Esophagus squamous epithelium (tissue), 5 donors: ENCODE measurements around the gene ATG12. TPM values are rescaled to one million over a fixed set of nuclear protein-coding genes. Genes with fewer than 3 reads are reported as not detected.

Experiments used
- DNase-seq: peaks from one replicate; lab custom pipeline; 2025; lab: John Stamatoyannopoulos, UW
- H3K27ac ChIP-seq, 4 donors: fragments of 200-600 bp; sonication (generic); one replicate each; pipeline ENCODE4 v1.5.1; 2016 to 2019; ENCODE audit warnings: mild to moderate bottlenecking in 1 of 4
- H3K27me3 ChIP-seq, 4 donors: fragments of 200-600 bp; sonication (generic); 1 replicate in 3 of 4; 2 replicates in 1 of 4; pipeline versions ENCODE4 v1.5.1 to v1.6.0; 2017 to 2021; ENCODE audit warnings: antibody characterized with exemption in 1 of 4
- H3K36me3 ChIP-seq, 3 donors: fragments of 200-600 bp; sonication (generic); one replicate each; pipeline ENCODE4 v1.5.1; 2016 to 2019
- H3K4me1 ChIP-seq, 3 donors: fragments of 200-600 bp; sonication (generic); one replicate each; pipeline ENCODE4 v1.5.1; 2017 to 2019
- H3K4me3 ChIP-seq, 4 donors: fragments of 200-600 bp; sonication (generic); 1 replicate in 3 of 4; 2 replicates in 1 of 4; pipeline ENCODE4 v1.5.1; 2016 to 2019; ENCODE audit warnings: mild to moderate bottlenecking in 2 of 4, moderate library complexity in 1 of 4
- H3K9me3 ChIP-seq, 3 donors: fragments of 200-600 bp; sonication (generic); one replicate each; pipeline ENCODE4 v1.5.1; 2016 to 2019
- CTCF ChIP-seq, 6 experiments: fragments of 450-650 bp in 4 of 6; fragments of 200-600 bp in 2 of 6; sonication (generic) in 2 of 6; IDR thresholded peaks; one replicate each; pipeline ENCODE4 v1.5.1; 2016 to 2019; ENCODE audit warnings: antibody characterized with exemption in 6 of 6, mild to moderate bottlenecking in 4 of 6, moderate library complexity in 4 of 6
- POLR2A ChIP-seq, 4 donors: fragments of 450-650 bp; IDR thresholded peaks; one replicate each; pipeline ENCODE4 v1.6.1; 2017; ENCODE audit warnings: antibody characterized with exemption in 4 of 4, mild to moderate bottlenecking in 4 of 4, moderate library complexity in 3 of 4
- WGBS, 2 donors: methylation state at CpG; one replicate each; pipeline ENCODE4 v1.1.5; 2018; 5-methylcytosine and 5-hydroxymethylcytosine counted together
- intact Hi-C: fragments of 100-400 bp; cut with DNase I; formaldehyde crosslinking; loops from one replicate; pipeline ENCODE4 v1.15.0; 2022
- total RNA-seq, 4 donors: library from RNA; depleted of rRNA; stranded (reverse); fragments of >200 nt; gene quantifications; one replicate each; pipeline ENCODE4 v1.1.0, GENCODE V29; 2016
- donor health status: DM: yes; HTN: yes; CAD: no.

The ATG12 gene
- total RNA-seq, 4 donors from 2014 or later = 15.7 to 37.8 (median 33.5) TPM

GRCh38 chr5:115788440-115788839 lies 52.9 kb downstream of the ATG12 start:
- Histone ChIP-seq H3K4me1 (no peaks in the 10 kb centered on the region), H3K36me3 (no peaks in the 10 kb centered on the region), H3K9me3 (no peaks in the 10 kb centered on the region), H3K27ac (no peak overlapping the region), H3K27me3 (peaks cover 0 to 30% (median 0%) of the 10 kb centered on the region in 4 donors), H3K4me3 (no peak overlapping the region)
- DNase-seq = no peak
- intact Hi-C loops = no loop called here
- TF ChIP-seq POLR2A (IDR thresholded peaks at IDR 0.05) = no peak
- TF ChIP-seq CTCF (IDR thresholded peaks at IDR 0.05) = no peak
- 97 to 100% methylated on average over 1 of the region's 1 CpG for WGBS, 2 donors

- no peaks in the 10 kb centered on the region for H3K9me3 ChIP-seq
- no peak for DNase-seq
- H3K36me3 ChIP-seq = no peaks in the 10 kb centered on the region
- no peak for TF ChIP-seq POLR2A (IDR thresholded peaks at IDR 0.05)
- no peak for TF ChIP-seq CTCF (IDR thresholded peaks at IDR 0.05)
- intact Hi-C loops = no loop called here
- no peak overlapping the region for H3K4me3 ChIP-seq
- no peak overlapping the region for H3K27ac ChIP-seq
- H3K4me1 ChIP-seq = no peaks in the 10 kb centered on the region
- peaks cover 0 to 30% (median 0%) of the 10 kb centered on the region in 4 donors for H3K27me3 ChIP-seq
- WGBS, 2 donors = 35 to 42% methylated on average over 1 of the region's 1 CpG
These were observed 53.9 kb downstream of the ATG12 start for GRCh38 chr5:115787426-115787825.

- Histone ChIP-seq H3K27me3 (peaks cover 0 to 21% (median 0%) of the 10 kb centered on the region in 4 donors), H3K27ac (no peak overlapping the region), H3K4me1 (no peaks in the 10 kb centered on the region), H3K9me3 (no peaks in the 10 kb centered on the region), H3K36me3 (no peaks in the 10 kb centered on the region), H3K4me3 (no peak overlapping the region)
- 26 to 33% methylated on average over 6 of the region's 6 CpGs for WGBS, 2 donors
- no peak for TF ChIP-seq CTCF (IDR thresholded peaks at IDR 0.05)
- TF ChIP-seq POLR2A (IDR thresholded peaks at IDR 0.05) = no peak
- intact Hi-C loops = no loop called here
- DNase-seq = no peak
These were observed 55.8 kb downstream of the ATG12 start for GRCh38 chr5:115785381-115786065.

GRCh38 chr5:115778417-115778816 lies 62.9 kb downstream of the ATG12 start:
- no peak overlapping the region for H3K4me3 ChIP-seq
- no peaks in the 10 kb centered on the region for H3K4me1 ChIP-seq
- H3K27me3 ChIP-seq = no peaks in the 10 kb centered on the region
- WGBS, 2 donors = 18 to 21% methylated on average over 1 of the region's 1 CpG
- intact Hi-C loops = no loop called here
- no peak for DNase-seq
- H3K36me3 ChIP-seq = no peaks in the 10 kb centered on the region
- H3K27ac ChIP-seq = no peak overlapping the region
- H3K9me3 ChIP-seq = no peaks in the 10 kb centered on the region
- TF ChIP-seq CTCF (IDR thresholded peaks at IDR 0.05) = no peak
- TF ChIP-seq POLR2A (IDR thresholded peaks at IDR 0.05) = no peak

Other genes starting within 250 kb of the ATG12 start
- gene TICAM2, start 239.1 kb downstream of the ATG12 start, total RNA-seq = 1 to 10 TPM in 1 of 4 donors, under 1 TPM in 2, not detected in 1; 0.68 to 2.7 (median 0.95) TPM
- gene TMED7, start 215.5 kb downstream of the ATG12 start, total RNA-seq = 10 to 100 TPM; 68.9 to 95.1 (median 75.6) TPM
- gene CDO1, start 24.9 kb downstream of the ATG12 start, total RNA-seq = 1 to 10 TPM in 2 of 4 donors, under 1 TPM in 1, not detected in 1; 0.75 to 6.7 (median 5.7) TPM
- gene AP3S1, start 370 bp upstream of the ATG12 start, total RNA-seq = 100 to 1,000 TPM in 2 of 4 donors, 10 to 100 TPM in 2; 69.4 to 199 (median 97.3) TPM
- gene LVRN, start 120.9 kb upstream of the ATG12 start, total RNA-seq = 1 to 10 TPM in 2 of 4 donors, under 1 TPM in 1, not detected in 1; 0.31 to 2.9 (median 2.1) TPM
- gene ARL14EPL, start 190.9 kb upstream of the ATG12 start, total RNA-seq = not detected
- 10 to 100 TPM; 14.1 to 29.0 (median 18.7) TPM for gene COMMD10, start 243.5 kb upstream of the ATG12 start, total RNA-seq